ENCODE measurements around the gene ABCA12.

Gene ABCA12

GRCh38 chr2:215029936-215030335, 108.5 kb downstream of the ABCA12 start:
- no peak for DNase-seq

GRCh38 chr2:215028231-215028630, 110.2 kb downstream of the ABCA12 start:
- no peak for DNase-seq

GRCh38 chr2:215027779-215028178, 110.6 kb downstream of the ABCA12 start:
- DNase-seq, result no peak

- DNase-seq, result no peak
These were observed 115.5 kb downstream of the ABCA12 start for GRCh38 chr2:215022910-215023309.

- DNase-seq, result no peak
These were observed 116.0 kb downstream of the ABCA12 start for GRCh38 chr2:215022418-215022817.

GRCh38 chr2:215020283-215020682, 118.1 kb downstream of the ABCA12 start:
- DNase-seq, result no peak

GRCh38 chr2:215019521-215020145, 118.8 kb downstream of the ABCA12 start:
- DNase-seq, result no peak

GRCh38 chr2:215019085-215019484, 119.3 kb downstream of the ABCA12 start:
- DNase-seq, result no peak

GRCh38 chr2:215015421-215015820, 123.0 kb downstream of the ABCA12 start:
- no peak for DNase-seq

GRCh38 chr2:215010390-215010789, 128.0 kb downstream of the ABCA12 start:
- DNase-seq, result no peak

GRCh38 chr2:215003001-215003400, 135.4 kb downstream of the ABCA12 start:
- no peak for DNase-seq

- DNase-seq, result no peak
These were observed 135.9 kb downstream of the ABCA12 start for GRCh38 chr2:215002500-215002899.

GRCh38 chr2:215000721-215001120, 137.7 kb downstream of the ABCA12 start:
- DNase-seq, result no peak

- no peak for DNase-seq
These were observed 142.3 kb downstream of the ABCA12 start for GRCh38 chr2:214995926-214996670.

GRCh38 chr2:214995409-214995808, 143.0 kb downstream of the ABCA12 start:
- DNase-seq, result no peak

- no peak for DNase-seq
These were observed 145.5 kb downstream of the ABCA12 start for GRCh38 chr2:214992911-214993310.

GRCh38 chr2:214989187-214989586, 149.2 kb downstream of the ABCA12 start:
- no peak for DNase-seq

- DNase-seq, result no peak
These were observed 151.2 kb downstream of the ABCA12 start for GRCh38 chr2:214987261-214987660.

GRCh38 chr2:214985619-214986018, 152.8 kb downstream of the ABCA12 start:
- DNase-seq, result no peak

- no peak for DNase-seq
These were observed 172.0 kb downstream of the ABCA12 start for GRCh38 chr2:214966420-214966819.

GRCh38 chr2:214960677-214961076, 177.7 kb downstream of the ABCA12 start:
- DNase-seq, result no peak

- DNase-seq, result no peak
These were observed 191.5 kb downstream of the ABCA12 start for GRCh38 chr2:214946949-214947348.

GRCh38 chr2:214934006-214934405, 204.4 kb downstream of the ABCA12 start:
- DNase-seq, result no peak

GRCh38 chr2:214904634-214905033, 233.8 kb downstream of the ABCA12 start:
- DNase-seq, result no peak

- DNase-seq, result no peak
These were observed 234.2 kb downstream of the ABCA12 start for GRCh38 chr2:214904176-214904575.

All from activated CD4-positive, CD25-positive, alpha-beta regulatory T cell treated with anti-CD3 and anti-CD28 coated beads, Interleukin-2, amount 50 U/mL, for 72 hours (primary cell).